GM20000 (cell line): ENCODE results near the gene UFD1.

Experiments
- DNase-seq: peaks from one replicate; pipeline ENCODE4 v3.0.0; 2012; ENCODE audit warnings: low spot score
- CTCF ChIP-seq: IDR thresholded peaks from 2 replicates; pipeline ENCODE4 v1.5.1; 2012; ENCODE audit warnings: mild to moderate bottlenecking, control low read depth; ENCODE audit errors: extremely low read depth, missing control alignments

UFD1 gene

GRCh38 chr22:19434829-19435580, 44.0 kb downstream of the UFD1 start:
- no peak for TF ChIP-seq CTCF
- no peak for DNase-seq

GRCh38 chr22:19434401-19434800, 44.6 kb downstream of the UFD1 start:
- DNase-seq: no peak
- TF ChIP-seq CTCF: no peak

GRCh38 chr22:19432133-19432851, 46.7 kb downstream of the UFD1 start, which contains the start of gene MRPL40:
Gene MRPL40, plus strand, starts transcription at chr22:19432545. Its CDS starts 10 bp downstream, at chr22:19432555.
- TF ChIP-seq CTCF: no peak
- peak; percentile 98 for DNase-seq

GRCh38 chr22:19431649-19432132, 47.3 kb downstream of the UFD1 start, which contains the start of gene HIRA:
Gene HIRA, minus strand, starts transcription at chr22:19431733. Its CDS starts 257 bp downstream, at chr22:19431476.
- DNase-seq: peak; percentile 92
- no peak for TF ChIP-seq CTCF

- peak; percentile 38 for DNase-seq
- TF ChIP-seq CTCF: no peak
These were observed 48.0 kb downstream of the UFD1 start for GRCh38 chr22:19430890-19431541.

GRCh38 chr22:19429950-19430889, 48.8 kb downstream of the UFD1 start:
- no peak for TF ChIP-seq CTCF
- peak; percentile 46 for DNase-seq
